C4-2B (cell line): ENCODE measurements around the gene EGR4.

Source experiments
- ZFX ChIP-seq: fragments of 450-650 bp; IDR thresholded peaks from 2 replicates; pipeline ENCODE4 v1.6.1; 2017
- TF ChIP-seq, protein P1 (sequence below): fragments of 450-650 bp; conservative IDR thresholded peaks from 2 replicates; pipeline ENCODE4 v1.5.1; 2017; ENCODE audit warnings: mild to moderate bottlenecking

DNA sequence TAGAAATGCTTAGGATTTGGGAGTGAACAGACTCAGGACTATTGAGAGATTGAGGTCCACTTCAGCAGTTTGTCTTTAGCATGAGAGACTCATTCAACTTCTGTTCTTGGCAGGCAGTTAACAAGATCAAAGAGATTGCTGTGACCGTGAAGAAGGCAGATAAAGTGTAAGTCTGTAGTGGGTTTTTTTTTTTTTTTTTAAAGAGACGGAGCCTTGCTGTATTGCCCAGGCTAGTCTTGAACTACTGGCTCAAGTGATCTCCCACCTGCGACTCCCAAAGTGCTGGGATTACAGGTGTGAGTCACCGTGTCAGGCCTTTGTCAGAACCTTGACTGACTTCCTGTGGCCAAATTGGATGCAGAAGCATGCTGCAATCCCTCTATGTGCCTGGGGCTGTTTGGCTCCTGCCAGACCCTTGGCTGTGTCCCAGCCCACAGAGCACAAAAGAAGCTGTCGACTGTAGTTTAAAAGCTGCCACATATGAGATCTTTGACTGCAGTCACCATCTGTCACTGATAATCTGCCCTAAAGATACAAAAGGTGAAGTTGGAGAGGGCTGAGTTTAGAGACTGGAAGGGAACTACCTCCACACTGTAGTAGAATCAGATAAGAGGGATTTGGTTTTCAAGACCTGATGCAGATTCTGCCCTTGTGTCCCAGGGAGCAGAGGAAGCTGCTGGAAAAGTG is 49.3 kb downstream of the EGR4 start:
- TF ChIP-seq, protein P1, sequence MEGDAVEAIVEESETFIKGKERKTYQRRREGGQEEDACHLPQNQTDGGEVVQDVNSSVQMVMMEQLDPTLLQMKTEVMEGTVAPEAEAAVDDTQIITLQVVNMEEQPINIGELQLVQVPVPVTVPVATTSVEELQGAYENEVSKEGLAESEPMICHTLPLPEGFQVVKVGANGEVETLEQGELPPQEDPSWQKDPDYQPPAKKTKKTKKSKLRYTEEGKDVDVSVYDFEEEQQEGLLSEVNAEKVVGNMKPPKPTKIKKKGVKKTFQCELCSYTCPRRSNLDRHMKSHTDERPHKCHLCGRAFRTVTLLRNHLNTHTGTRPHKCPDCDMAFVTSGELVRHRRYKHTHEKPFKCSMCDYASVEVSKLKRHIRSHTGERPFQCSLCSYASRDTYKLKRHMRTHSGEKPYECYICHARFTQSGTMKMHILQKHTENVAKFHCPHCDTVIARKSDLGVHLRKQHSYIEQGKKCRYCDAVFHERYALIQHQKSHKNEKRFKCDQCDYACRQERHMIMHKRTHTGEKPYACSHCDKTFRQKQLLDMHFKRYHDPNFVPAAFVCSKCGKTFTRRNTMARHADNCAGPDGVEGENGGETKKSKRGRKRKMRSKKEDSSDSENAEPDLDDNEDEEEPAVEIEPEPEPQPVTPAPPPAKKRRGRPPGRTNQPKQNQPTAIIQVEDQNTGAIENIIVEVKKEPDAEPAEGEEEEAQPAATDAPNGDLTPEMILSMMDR, result no peak
- TF ChIP-seq ZFX, result no peak
